ENCODE results near the gene CYTH1. TPM values are rescaled to one million over a fixed set of nuclear protein-coding genes. Genes with fewer than 3 reads are reported as not detected.

Gene CYTH1
- total and polyA plus RNA-seq, 10 of the 15 experiments (the other 5 are each of a cell fraction or from before 2014, with no cell fraction given): 6.6 to 188 (median 145) TPM

DNA sequence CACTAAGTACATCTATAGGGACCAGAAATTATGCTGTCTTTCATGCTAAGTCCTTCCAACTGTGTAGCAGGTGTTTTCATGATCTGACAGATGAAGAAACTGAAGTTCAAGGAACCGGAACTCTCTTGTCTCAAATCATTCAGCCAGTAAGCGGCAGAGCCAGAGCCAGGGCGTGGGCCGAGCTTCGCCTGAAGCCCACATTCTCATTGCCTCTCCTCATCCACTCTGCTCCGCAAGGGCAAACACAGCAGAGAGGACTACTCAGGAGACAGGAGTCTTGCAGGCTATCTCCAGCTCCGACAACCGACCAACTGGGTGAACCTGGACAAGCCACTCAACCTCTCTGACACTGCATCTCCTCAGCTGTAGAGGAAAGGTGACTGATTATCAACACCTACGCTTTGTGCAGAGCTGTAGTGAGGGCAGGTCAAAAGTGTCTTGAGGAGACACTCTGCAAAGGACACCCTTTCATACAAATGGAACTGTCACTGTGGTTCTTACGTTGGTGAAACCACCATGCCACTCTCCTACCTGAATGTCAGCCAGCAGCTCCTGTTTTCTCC lies 72.9 kb downstream of the CYTH1 start (continued):
- TF ChIP-seq, protein P1, sequence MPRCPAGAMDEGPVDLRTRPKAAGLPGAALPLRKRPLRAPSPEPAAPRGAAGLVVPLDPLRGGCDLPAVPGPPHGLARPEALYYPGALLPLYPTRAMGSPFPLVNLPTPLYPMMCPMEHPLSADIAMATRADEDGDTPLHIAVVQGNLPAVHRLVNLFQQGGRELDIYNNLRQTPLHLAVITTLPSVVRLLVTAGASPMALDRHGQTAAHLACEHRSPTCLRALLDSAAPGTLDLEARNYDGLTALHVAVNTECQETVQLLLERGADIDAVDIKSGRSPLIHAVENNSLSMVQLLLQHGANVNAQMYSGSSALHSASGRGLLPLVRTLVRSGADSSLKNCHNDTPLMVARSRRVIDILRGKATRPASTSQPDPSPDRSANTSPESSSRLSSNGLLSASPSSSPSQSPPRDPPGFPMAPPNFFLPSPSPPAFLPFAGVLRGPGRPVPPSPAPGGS (IDR thresholded peaks at IDR 0.05; ENCODE audit: borderline replicate concordance, insufficient read depth, low read depth, low read length, poor library complexity, severe bottlenecking): peak; percentile 17
- TF ChIP-seq WRNIP1 (IDR thresholded peaks at IDR 0.05; ENCODE audit: borderline replicate concordance, low read depth, low read length) (no peak), IRF4 (IDR thresholded peaks at IDR 0.05; ENCODE audit: low read depth, low read length) (0 out of 2 replicates have a peak, but pooled peaks have one; percentile 13), RB1 (IDR thresholded peaks at IDR 0.05; ENCODE audit: borderline replicate concordance) (no peak), YY1 (IDR thresholded peaks at IDR 0.05; ENCODE audit: low read depth, low read length) (peak; percentile 30; the same call in 1 of the 2 replicates), DPF2 (IDR thresholded peaks at IDR 0.05) (peak; percentile 32; the same call in 1 of the 2 replicates), HDAC2 (IDR thresholded peaks at IDR 0.05) (no peak), IKZF1 (conservative IDR thresholded peaks at IDR 0.05) (peak; percentile 45; the same call in 1 of the 2 replicates), IKZF2 (IDR thresholded peaks at IDR 0.05) (no peak; a peak in 1 of 4 replicates), EP300 (IDR thresholded peaks at IDR 0.05; ENCODE audit: borderline replicate concordance in 1 of 2, control insufficient read depth in 1 of 2, low read depth in 2 of 2, low read length in 2 of 2) (peak in 1 of 2 experiments; percentile 27; a peak in 1 of 4 replicates), EZH2 (IDR thresholded peaks at IDR 0.05; ENCODE audit: borderline replicate concordance, control insufficient read depth, low read depth, low read length) (no peak), EED (IDR thresholded peaks at IDR 0.05; ENCODE audit: low read depth) (peak; percentile 76), JUND (IDR thresholded peaks at IDR 0.05; ENCODE audit: low read depth, low read length) (no peak)
- TF ChIP-seq, protein P2, sequence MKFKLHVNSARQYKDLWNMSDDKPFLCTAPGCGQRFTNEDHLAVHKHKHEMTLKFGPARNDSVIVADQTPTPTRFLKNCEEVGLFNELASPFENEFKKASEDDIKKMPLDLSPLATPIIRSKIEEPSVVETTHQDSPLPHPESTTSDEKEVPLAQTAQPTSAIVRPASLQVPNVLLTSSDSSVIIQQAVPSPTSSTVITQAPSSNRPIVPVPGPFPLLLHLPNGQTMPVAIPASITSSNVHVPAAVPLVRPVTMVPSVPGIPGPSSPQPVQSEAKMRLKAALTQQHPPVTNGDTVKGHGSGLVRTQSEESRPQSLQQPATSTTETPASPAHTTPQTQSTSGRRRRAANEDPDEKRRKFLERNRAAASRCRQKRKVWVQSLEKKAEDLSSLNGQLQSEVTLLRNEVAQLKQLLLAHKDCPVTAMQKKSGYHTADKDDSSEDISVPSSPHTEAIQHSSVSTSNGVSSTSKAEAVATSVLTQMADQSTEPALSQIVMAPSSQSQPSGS (IDR thresholded peaks at IDR 0.05; ENCODE audit: low read length): no peak
- TF ChIP-seq, protein P3, sequence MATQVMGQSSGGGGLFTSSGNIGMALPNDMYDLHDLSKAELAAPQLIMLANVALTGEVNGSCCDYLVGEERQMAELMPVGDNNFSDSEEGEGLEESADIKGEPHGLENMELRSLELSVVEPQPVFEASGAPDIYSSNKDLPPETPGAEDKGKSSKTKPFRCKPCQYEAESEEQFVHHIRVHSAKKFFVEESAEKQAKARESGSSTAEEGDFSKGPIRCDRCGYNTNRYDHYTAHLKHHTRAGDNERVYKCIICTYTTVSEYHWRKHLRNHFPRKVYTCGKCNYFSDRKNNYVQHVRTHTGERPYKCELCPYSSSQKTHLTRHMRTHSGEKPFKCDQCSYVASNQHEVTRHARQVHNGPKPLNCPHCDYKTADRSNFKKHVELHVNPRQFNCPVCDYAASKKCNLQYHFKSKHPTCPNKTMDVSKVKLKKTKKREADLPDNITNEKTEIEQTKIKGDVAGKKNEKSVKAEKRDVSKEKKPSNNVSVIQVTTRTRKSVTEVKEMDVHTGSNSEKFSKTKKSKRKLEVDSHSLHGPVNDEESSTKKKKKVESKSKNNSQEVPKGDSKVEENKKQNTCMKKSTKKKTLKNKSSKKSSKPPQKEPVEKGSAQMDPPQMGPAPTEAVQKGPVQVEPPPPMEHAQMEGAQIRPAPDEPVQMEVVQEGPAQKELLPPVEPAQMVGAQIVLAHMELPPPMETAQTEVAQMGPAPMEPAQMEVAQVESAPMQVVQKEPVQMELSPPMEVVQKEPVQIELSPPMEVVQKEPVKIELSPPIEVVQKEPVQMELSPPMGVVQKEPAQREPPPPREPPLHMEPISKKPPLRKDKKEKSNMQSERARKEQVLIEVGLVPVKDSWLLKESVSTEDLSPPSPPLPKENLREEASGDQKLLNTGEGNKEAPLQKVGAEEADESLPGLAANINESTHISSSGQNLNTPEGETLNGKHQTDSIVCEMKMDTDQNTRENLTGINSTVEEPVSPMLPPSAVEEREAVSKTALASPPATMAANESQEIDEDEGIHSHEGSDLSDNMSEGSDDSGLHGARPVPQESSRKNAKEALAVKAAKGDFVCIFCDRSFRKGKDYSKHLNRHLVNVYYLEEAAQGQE (IDR thresholded peaks at IDR 0.05; ENCODE audit: low read depth, low read length): no peak
- TF ChIP-seq, protein P4, sequence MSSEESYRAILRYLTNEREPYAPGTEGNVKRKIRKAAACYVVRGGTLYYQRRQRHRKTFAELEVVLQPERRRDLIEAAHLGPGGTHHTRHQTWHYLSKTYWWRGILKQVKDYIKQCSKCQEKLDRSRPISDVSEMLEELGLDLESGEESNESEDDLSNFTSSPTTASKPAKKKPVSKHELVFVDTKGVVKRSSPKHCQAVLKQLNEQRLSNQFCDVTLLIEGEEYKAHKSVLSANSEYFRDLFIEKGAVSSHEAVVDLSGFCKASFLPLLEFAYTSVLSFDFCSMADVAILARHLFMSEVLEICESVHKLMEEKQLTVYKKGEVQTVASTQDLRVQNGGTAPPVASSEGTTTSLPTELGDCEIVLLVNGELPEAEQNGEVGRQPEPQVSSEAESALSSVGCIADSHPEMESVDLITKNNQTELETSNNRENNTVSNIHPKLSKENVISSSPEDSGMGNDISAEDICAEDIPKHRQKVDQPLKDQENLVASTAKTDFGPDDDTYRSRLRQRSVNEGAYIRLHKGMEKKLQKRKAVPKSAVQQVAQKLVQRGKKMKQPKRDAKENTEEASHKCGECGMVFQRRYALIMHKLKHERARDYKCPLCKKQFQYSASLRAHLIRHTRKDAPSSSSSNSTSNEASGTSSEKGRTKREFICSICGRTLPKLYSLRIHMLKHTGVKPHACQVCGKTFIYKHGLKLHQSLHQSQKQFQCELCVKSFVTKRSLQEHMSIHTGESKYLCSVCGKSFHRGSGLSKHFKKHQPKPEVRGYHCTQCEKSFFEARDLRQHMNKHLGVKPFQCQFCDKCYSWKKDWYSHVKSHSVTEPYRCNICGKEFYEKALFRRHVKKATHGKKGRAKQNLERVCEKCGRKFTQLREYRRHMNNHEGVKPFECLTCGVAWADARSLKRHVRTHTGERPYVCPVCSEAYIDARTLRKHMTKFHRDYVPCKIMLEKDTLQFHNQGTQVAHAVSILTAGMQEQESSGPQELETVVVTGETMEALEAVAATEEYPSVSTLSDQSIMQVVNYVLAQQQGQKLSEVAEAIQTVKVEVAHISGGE (CRISPR knock-in tag; IDR thresholded peaks at IDR 0.05): no peak
- TF ChIP-seq, protein P5, sequence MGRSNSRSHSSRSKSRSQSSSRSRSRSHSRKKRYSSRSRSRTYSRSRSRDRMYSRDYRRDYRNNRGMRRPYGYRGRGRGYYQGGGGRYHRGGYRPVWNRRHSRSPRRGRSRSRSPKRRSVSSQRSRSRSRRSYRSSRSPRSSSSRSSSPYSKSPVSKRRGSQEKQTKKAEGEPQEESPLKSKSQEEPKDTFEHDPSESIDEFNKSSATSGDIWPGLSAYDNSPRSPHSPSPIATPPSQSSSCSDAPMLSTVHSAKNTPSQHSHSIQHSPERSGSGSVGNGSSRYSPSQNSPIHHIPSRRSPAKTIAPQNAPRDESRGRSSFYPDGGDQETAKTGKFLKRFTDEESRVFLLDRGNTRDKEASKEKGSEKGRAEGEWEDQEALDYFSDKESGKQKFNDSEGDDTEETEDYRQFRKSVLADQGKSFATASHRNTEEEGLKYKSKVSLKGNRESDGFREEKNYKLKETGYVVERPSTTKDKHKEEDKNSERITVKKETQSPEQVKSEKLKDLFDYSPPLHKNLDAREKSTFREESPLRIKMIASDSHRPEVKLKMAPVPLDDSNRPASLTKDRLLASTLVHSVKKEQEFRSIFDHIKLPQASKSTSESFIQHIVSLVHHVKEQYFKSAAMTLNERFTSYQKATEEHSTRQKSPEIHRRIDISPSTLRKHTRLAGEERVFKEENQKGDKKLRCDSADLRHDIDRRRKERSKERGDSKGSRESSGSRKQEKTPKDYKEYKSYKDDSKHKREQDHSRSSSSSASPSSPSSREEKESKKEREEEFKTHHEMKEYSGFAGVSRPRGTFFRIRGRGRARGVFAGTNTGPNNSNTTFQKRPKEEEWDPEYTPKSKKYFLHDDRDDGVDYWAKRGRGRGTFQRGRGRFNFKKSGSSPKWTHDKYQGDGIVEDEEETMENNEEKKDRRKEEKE (IDR thresholded peaks at IDR 0.05): no peak

All from GM12878 (cell line).